Measurements from ENCODE around the gene CFC1B. TPM values are rescaled to one million over a fixed set of nuclear protein-coding genes. Genes with fewer than 3 reads are reported as not detected.
"Not testable (repeated sequence)": the region's sequence is repeated elsewhere in the genome, so short reads cannot be mapped to it uniquely, and the experiment has no call there.

CFC1B gene
- total RNA-seq, 2 experiments from 2014 or later = not detected

DNA sequence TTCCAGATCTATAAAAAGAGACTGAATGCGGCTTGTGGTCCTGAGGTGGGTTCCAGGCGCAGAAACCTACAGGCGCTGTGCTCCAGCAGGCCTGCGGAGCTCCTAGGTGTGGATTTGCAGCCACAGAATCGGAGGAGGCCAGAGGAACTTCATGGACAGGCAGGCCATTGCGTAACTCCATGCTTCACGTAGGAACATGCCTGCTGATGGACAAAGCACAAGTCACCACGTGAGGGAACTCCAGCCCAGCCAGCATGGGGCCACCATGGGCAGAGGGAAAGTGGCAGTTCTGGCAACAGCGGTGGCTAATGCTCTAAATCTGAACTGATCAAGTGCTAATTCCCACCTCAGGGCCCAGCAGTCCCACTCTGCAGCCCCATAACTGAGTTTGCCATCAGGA lies 17.2 kb downstream of the CFC1B start:
- H3K4me1 Mint-ChIP-seq; CTCF ChIA-PET; H3K9me3 Mint-ChIP-seq (ENCODE audit: low read depth); DNase-seq; ATAC-seq; H3K36me3 Mint-ChIP-seq; H3K27ac Mint-ChIP-seq; H3K27me3 Mint-ChIP-seq; H3K4me3 Mint-ChIP-seq: not testable (repeated sequence)

DNA sequence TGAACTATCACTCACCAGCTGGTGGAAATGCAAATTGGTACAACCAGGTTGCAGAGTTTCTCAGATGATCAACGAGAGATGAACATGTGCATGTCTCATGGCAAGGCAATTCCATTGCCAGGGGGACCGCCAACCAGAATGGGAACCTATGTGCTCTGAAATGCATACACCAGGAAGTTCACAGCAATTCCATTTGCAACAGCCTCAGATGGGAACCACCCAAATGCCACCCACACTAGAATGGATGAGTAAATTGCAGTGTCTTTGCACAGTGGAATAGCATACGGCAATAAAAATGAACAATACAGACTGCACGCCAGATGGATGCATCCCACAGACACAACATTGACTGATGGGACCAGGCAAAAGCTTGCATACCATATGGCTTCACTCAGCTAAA lies 21.8 kb downstream of the CFC1B start:
- DNase-seq; H3K27ac Mint-ChIP-seq; H3K4me3 Mint-ChIP-seq; H3K9me3 Mint-ChIP-seq (ENCODE audit: low read depth); H3K36me3 Mint-ChIP-seq; ATAC-seq; CTCF ChIA-PET; H3K4me1 Mint-ChIP-seq; H3K27me3 Mint-ChIP-seq: not testable (repeated sequence)

DNA sequence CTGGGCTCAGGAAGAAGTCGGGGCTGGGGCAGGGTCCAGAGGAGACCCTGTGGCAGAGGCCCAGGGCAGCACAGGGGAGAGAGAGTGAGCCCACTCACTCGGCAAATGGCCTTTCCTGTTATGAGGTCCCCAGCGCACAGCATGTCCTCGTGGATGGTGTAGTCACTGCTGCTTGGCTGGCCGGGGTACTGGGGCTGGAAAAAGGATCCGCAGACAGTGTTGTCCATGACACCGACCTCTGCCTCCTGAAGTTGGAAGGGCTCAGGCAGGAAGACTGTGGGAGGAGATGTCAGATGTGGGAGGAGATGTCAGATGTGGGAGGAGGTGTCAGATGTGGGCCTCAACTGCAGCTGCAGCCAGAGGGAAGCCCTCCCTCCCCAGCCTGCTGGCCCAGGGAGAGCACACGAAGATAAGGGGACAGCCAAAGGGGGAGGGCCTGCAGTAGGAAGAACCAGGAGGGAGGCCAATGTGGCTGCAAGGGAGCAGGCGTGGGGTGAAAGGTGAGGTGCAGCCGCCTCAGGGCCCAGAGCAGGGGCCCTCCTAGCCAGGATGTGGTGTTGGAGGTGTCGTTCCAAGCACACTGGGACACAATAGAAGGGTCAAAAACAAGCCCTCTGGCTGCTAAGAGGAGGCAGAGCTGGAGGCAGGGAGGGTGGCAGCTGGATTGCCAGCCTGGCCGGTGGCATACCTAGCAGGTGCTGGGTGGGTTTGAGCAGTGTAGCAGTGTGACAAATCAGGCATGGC lies 22.9 kb downstream of the CFC1B start:
- CTCF ChIA-PET; H3K4me1 Mint-ChIP-seq; H3K4me3 Mint-ChIP-seq; H3K9me3 Mint-ChIP-seq (ENCODE audit: low read depth); H3K27me3 Mint-ChIP-seq; H3K36me3 Mint-ChIP-seq; H3K27ac Mint-ChIP-seq; DNase-seq: not testable (repeated sequence)
- peak; percentile 12 for ATAC-seq

DNA sequence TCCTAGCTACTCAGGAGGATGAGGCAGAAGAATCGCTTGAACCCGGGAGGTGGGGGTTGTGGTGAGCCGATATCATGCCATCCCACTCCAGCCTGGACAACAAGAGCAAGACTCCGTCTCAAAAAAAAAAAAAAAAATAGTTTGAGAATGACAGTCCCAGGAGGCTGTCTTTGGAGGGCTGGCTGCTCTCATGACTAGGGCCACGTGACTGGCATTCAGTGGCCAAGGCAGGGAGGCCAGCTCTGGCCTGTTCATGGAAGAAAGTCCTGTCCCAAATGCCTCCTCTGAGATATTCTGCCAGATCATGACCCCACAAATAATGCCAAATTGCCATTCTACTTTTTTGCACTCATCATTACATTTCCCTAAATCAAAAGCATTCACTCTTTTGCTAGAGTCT lies 24.0 kb downstream of the CFC1B start:
- H3K9me3 Mint-ChIP-seq (ENCODE audit: low read depth); ATAC-seq; DNase-seq; H3K27ac Mint-ChIP-seq; H3K36me3 Mint-ChIP-seq; H3K27me3 Mint-ChIP-seq; H3K4me1 Mint-ChIP-seq; CTCF ChIA-PET; H3K4me3 Mint-ChIP-seq: not testable (repeated sequence)

DNA sequence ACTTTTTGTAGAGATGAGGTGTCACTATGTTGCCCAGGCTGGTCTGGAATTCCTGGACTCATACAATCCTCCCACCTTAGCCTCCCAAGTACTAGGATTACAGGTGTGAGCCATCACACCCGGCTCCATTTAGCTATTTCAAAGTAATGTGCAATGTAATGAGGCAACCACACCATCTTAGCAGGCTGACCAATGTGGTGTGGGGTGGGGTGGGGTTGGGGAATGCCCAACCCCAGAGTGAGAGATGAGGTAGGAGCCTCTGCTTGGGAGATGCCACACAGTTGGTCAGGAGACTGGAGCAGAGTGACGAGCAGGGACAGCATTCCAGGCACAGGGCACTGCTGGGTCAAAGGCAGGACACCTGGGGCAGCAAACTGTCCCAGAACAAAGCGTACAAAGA lies 27.4 kb downstream of the CFC1B start:
- H3K4me3 Mint-ChIP-seq; H3K27me3 Mint-ChIP-seq; CTCF ChIA-PET; DNase-seq; H3K4me1 Mint-ChIP-seq; H3K27ac Mint-ChIP-seq; ATAC-seq; H3K9me3 Mint-ChIP-seq (ENCODE audit: low read depth); H3K36me3 Mint-ChIP-seq: not testable (repeated sequence)

DNA sequence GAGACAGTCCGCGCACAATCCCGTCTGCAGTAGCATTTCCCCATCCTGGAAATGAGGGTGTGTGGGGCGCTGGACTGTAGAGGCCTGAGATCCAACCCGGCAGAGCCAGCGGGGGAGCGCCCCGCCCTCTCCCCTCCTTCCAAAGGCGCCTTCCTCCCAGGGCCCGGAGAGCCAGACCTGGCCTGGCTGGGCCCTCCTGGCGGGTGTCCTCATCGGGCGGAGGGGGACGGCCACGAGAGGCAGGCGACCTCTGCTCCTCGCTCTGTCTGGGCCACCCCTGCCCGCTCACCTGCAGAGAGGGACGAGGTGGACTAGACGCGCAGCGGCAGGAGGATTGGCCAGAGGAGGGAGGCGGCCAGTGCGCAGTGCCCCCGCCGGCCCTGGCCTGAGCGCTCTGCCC lies 28.5 kb downstream of the CFC1B start:
- H3K4me1 Mint-ChIP-seq; H3K36me3 Mint-ChIP-seq; H3K27ac Mint-ChIP-seq; H3K4me3 Mint-ChIP-seq; H3K9me3 Mint-ChIP-seq (ENCODE audit: low read depth); ATAC-seq; CTCF ChIA-PET; H3K27me3 Mint-ChIP-seq; DNase-seq: not testable (repeated sequence)

DNA sequence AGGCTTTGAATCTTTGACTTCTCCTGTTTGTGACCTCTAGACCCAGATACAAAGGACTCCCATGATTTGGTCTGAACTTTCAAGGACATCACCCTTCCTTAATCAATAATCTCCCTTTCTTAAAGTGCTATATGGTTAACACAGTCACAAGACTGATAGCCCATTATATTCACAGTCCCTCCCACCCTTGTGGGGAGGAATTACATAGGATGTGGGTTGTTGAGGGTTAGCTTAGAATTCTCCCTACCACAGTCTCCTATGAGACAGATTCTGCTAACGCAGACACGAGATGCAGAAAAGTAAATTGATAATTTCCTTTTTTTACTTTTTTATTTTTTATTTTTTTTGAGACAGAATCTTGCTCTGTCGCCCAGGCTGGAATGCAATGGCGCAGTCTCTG lies 33.2 kb downstream of the CFC1B start:
- CTCF ChIA-PET; H3K27ac Mint-ChIP-seq; H3K4me3 Mint-ChIP-seq; H3K36me3 Mint-ChIP-seq; H3K9me3 Mint-ChIP-seq (ENCODE audit: low read depth); ATAC-seq; H3K27me3 Mint-ChIP-seq; DNase-seq; H3K4me1 Mint-ChIP-seq: not testable (repeated sequence)

DNA sequence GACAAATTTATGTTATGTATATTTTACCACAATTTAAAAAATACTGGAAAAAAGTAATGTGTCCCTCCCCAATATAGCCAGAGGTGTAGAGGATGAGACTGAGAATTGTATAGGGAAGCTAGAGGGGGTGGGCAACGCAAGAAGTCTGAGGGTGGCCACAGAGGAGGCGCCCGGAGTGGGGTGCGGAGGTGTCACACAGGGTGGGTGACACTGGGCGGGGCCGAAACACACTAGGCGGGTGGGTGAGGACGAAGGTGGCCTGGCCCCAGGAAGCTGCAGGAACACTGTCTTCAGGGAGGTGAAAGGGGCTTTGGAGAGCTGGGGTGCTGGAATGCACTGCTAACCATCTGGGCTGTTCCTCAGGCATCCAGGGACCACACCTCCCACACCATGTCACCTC lies 35.4 kb downstream of the CFC1B start:
- H3K4me1 Mint-ChIP-seq; H3K27me3 Mint-ChIP-seq; DNase-seq; H3K9me3 Mint-ChIP-seq (ENCODE audit: low read depth); CTCF ChIA-PET; H3K27ac Mint-ChIP-seq; ATAC-seq; H3K4me3 Mint-ChIP-seq; H3K36me3 Mint-ChIP-seq: not testable (repeated sequence)

DNA sequence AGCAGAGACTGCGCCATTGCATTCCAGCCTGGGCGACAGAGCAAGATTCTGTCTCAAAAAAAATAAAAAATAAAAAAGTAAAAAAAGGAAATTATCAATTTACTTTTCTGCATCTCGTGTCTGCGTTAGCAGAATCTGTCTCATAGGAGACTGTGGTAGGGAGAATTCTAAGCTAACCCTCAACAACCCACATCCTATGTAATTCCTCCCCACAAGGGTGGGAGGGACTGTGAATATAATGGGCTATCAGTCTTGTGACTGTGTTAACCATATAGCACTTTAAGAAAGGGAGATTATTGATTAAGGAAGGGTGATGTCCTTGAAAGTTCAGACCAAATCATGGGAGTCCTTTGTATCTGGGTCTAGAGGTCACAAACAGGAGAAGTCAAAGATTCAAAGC lies 45.1 kb downstream of the CFC1B start:
- H3K27me3 Mint-ChIP-seq; H3K4me3 Mint-ChIP-seq; H3K4me1 Mint-ChIP-seq; H3K27ac Mint-ChIP-seq; DNase-seq; ATAC-seq; H3K9me3 Mint-ChIP-seq (ENCODE audit: low read depth); H3K36me3 Mint-ChIP-seq; CTCF ChIA-PET: not testable (repeated sequence)

DNA sequence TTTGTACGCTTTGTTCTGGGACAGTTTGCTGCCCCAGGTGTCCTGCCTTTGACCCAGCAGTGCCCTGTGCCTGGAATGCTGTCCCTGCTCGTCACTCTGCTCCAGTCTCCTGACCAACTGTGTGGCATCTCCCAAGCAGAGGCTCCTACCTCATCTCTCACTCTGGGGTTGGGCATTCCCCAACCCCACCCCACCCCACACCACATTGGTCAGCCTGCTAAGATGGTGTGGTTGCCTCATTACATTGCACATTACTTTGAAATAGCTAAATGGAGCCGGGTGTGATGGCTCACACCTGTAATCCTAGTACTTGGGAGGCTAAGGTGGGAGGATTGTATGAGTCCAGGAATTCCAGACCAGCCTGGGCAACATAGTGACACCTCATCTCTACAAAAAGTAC lies 50.9 kb downstream of the CFC1B start:
- H3K36me3 Mint-ChIP-seq; H3K9me3 Mint-ChIP-seq (ENCODE audit: low read depth); H3K4me3 Mint-ChIP-seq; H3K27ac Mint-ChIP-seq; ATAC-seq; CTCF ChIA-PET; H3K4me1 Mint-ChIP-seq; H3K27me3 Mint-ChIP-seq; DNase-seq: not testable (repeated sequence)

DNA sequence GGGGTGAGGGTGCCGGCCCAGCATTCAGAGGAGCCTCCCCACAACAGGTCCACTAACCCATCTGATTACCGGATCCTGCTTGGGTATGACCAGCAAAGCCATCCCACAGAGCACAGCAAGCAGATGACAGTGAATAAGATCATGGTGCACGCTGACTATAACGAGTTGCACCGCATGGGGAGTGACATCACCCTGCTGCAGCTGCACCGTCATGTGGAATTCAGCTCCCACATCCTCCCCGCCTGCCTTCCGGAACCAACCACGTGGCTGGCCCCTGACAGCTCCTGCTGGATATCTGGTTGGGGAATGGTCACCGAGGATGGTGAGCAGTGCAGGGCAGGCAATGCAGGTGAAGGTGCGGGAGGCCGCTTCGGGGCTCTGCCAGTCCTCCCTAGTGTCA lies 53.2 kb downstream of the CFC1B start:
- H3K36me3 Mint-ChIP-seq; H3K27me3 Mint-ChIP-seq; H3K4me3 Mint-ChIP-seq; H3K4me1 Mint-ChIP-seq; CTCF ChIA-PET; H3K9me3 Mint-ChIP-seq (ENCODE audit: low read depth); DNase-seq; ATAC-seq; H3K27ac Mint-ChIP-seq: not testable (repeated sequence)

DNA sequence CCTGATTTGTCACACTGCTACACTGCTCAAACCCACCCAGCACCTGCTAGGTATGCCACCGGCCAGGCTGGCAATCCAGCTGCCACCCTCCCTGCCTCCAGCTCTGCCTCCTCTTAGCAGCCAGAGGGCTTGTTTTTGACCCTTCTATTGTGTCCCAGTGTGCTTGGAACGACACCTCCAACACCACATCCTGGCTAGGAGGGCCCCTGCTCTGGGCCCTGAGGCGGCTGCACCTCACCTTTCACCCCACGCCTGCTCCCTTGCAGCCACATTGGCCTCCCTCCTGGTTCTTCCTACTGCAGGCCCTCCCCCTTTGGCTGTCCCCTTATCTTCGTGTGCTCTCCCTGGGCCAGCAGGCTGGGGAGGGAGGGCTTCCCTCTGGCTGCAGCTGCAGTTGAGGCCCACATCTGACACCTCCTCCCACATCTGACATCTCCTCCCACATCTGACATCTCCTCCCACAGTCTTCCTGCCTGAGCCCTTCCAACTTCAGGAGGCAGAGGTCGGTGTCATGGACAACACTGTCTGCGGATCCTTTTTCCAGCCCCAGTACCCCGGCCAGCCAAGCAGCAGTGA lies 55.3 kb downstream of the CFC1B start:
- CTCF ChIA-PET = not testable (repeated sequence)

DNA sequence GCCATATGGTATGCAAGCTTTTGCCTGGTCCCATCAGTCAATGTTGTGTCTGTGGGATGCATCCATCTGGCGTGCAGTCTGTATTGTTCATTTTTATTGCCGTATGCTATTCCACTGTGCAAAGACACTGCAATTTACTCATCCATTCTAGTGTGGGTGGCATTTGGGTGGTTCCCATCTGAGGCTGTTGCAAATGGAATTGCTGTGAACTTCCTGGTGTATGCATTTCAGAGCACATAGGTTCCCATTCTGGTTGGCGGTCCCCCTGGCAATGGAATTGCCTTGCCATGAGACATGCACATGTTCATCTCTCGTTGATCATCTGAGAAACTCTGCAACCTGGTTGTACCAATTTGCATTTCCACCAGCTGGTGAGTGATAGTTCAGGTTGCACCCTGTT lies 56.5 kb downstream of the CFC1B start:
- H3K36me3 Mint-ChIP-seq; H3K27me3 Mint-ChIP-seq; H3K4me1 Mint-ChIP-seq; ATAC-seq; H3K27ac Mint-ChIP-seq; H3K9me3 Mint-ChIP-seq (ENCODE audit: low read depth); CTCF ChIA-PET; H3K4me3 Mint-ChIP-seq; DNase-seq: not testable (repeated sequence)

More for the DNA sequence above, 55.3 kb downstream of the CFC1B start:
- DNase-seq; H3K9me3 Mint-ChIP-seq (ENCODE audit: low read depth); H3K4me1 Mint-ChIP-seq; H3K4me3 Mint-ChIP-seq; H3K27ac Mint-ChIP-seq; H3K36me3 Mint-ChIP-seq; ATAC-seq; H3K27me3 Mint-ChIP-seq: not testable (repeated sequence)

Data from activated CD8-positive, alpha-beta memory T cell treated with anti-CD3 and anti-CD28 coated beads, Interleukin-2, amount 10 ng/mL, durations not matched to agents 7 days and 5 days (primary cell).